ENCODE data around the gene TULP4.

DNA sequence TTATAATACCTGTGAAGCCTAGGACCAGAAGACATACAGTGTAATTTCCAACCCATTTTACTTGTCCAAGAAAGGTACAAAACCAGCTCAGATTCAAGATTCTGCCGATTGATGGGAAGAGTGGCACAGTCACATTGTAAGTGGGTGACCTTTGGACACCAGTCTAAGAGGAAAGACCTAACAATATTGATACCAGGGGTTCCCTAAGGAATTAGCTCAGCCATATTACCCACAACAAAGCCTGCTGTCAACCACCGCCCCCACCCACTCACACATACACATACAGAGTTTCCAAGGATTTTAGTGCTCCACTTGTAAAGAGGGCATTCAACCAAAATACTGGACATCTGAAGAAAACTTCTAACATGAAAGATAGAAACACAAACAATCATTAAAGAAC lies 219.7 kb downstream of the TULP4 start:
- TF ChIP-seq, protein P1, sequence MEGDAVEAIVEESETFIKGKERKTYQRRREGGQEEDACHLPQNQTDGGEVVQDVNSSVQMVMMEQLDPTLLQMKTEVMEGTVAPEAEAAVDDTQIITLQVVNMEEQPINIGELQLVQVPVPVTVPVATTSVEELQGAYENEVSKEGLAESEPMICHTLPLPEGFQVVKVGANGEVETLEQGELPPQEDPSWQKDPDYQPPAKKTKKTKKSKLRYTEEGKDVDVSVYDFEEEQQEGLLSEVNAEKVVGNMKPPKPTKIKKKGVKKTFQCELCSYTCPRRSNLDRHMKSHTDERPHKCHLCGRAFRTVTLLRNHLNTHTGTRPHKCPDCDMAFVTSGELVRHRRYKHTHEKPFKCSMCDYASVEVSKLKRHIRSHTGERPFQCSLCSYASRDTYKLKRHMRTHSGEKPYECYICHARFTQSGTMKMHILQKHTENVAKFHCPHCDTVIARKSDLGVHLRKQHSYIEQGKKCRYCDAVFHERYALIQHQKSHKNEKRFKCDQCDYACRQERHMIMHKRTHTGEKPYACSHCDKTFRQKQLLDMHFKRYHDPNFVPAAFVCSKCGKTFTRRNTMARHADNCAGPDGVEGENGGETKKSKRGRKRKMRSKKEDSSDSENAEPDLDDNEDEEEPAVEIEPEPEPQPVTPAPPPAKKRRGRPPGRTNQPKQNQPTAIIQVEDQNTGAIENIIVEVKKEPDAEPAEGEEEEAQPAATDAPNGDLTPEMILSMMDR (IDR thresholded peaks at IDR 0.05): no peak
- no peak for TF ChIP-seq POLR2AphosphoS5 (IDR thresholded peaks at IDR 0.05)
